GM10248 (cell line): ENCODE results near the gene FAM117A.
"Not testable (repeated sequence)": the region's sequence is repeated elsewhere in the genome, so short reads cannot be mapped to it uniquely, and the experiment has no call there.

Experiments
- CTCF ChIA-PET: fragments of 300-600 bp; sonication (Branson Sonifier 250); formaldehyde crosslinking; extraction: SDS; loops from one replicate; lab custom pipeline; 2021; ENCODE audit warnings: antibody characterized with exemption; lab: Yijun Ruan, JAX
- POLR2A ChIA-PET: fragments of 350-650 bp; sonication (Branson Sonifier 250); formaldehyde crosslinking; extraction: SDS; loops from one replicate; lab custom pipeline; 2020; ENCODE audit warnings: antibody characterized with exemption; lab: Yijun Ruan, JAX
- DNase-seq: peaks from one replicate; pipeline ENCODE4 v3.0.0; 2012; ENCODE audit errors: extremely low spot score
- CTCF ChIP-seq: IDR thresholded peaks from 2 replicates; pipeline ENCODE4 v1.5.1; 2012; ENCODE audit warnings: mild to moderate bottlenecking, low read depth; ENCODE audit errors: extremely low read depth, missing control alignments, control extremely low read depth

The FAM117A gene

GRCh38 chr17:49730078-49730784 lies 33.7 kb downstream of the FAM117A start:
- no peak for DNase-seq

GRCh38 chr17:49729069-49729468 lies 34.9 kb downstream of the FAM117A start:
- ChIA-PET CTCF (interaction anchor here (0.7 to 3.0 kb wide), 5 partner anchors 8 to 159 kb away, joined by 3 to 21 read pairs (median 4); partner anchors contain the start of gene SLC35B1), POLR2A (no interaction called here)
- DNase-seq = no peak
- TF ChIP-seq CTCF = no peak

More at GRCh38 chr17:49730078-49730784, 33.7 kb downstream of the FAM117A start:
- TF ChIP-seq CTCF = no peak
- CTCF ChIA-PET = interaction anchor here (1.1 to 3.0 kb wide), 4 partner anchors 13 to 160 kb away, joined by 3 to 21 read pairs (median 6); partner anchors contain the start of gene SLC35B1
- POLR2A ChIA-PET = interaction anchor here (0.8 to 1.1 kb wide), 2 partner anchors 33 to 34 kb away, joined by 3 read pairs; no protein-coding TSS in a partner anchor

GRCh38 chr17:49728425-49728824 lies 35.5 kb downstream of the FAM117A start:
- POLR2A ChIA-PET = no interaction called here
- TF ChIP-seq CTCF = no peak
- DNase-seq = no peak
- CTCF ChIA-PET = interaction anchor here (0.7 to 2.2 kb wide), 2 partner anchors 9 to 158 kb away, joined by 4 to 8 read pairs; no protein-coding TSS in a partner anchor

GRCh38 chr17:49727380-49727779 lies 36.6 kb downstream of the FAM117A start:
- CTCF ChIA-PET = interaction anchor here (0.9 to 2.6 kb wide), 5 partner anchors 18 to 170 kb away, joined by 3 to 10 read pairs (median 6); partner anchors contain the start of gene SLC35B1
- POLR2A ChIA-PET = no interaction called here

GRCh38 chr17:49725452-49726130 lies 38.3 kb downstream of the FAM117A start:
- ChIA-PET CTCF (interaction anchor here (2.4 to 2.6 kb wide), 2 partner anchors 17 to 169 kb away, joined by 8 to 10 read pairs; no protein-coding TSS in a partner anchor), POLR2A (no interaction called here)
- DNase-seq = no peak
- no peak for TF ChIP-seq CTCF

More at GRCh38 chr17:49727380-49727779, 36.6 kb downstream of the FAM117A start:
- no peak for DNase-seq
- TF ChIP-seq CTCF = no peak

- CTCF ChIA-PET = interaction anchor here (1.1 to 2.1 kb wide), 3 partner anchors 9 to 28 kb away, joined by 3 to 14 read pairs (median 5); partner anchors contain the start of gene SLC35B1
- POLR2A ChIA-PET = interaction anchor here (0.7 kb wide), 1 partner anchor 558 kb away, joined by 4 read pairs; no protein-coding TSS in a partner anchor
Observed at GRCh38 chr17:49724552-49724951, 39.4 kb downstream of the FAM117A start.

More at GRCh38 chr17:49724552-49724951, 39.4 kb downstream of the FAM117A start:
- not testable (repeated sequence) for DNase-seq
